MCF 10A (cell line): ENCODE measurements around the gene BLM. TPM values are rescaled to one million over a fixed set of nuclear protein-coding genes. Genes with fewer than 3 reads are reported as not detected.
"Not testable (repeated sequence)": the region's sequence is repeated elsewhere in the genome, so short reads cannot be mapped to it uniquely, and the experiment has no call there.

Source experiments
- BruUV-seq: library from RNA; stranded (reverse); fragments of 400-500 nt; replicated peaks from 2 replicates; lab custom pipeline; 2021; lab: Mats Ljungman, UMichigan
- CTCF ChIA-PET: fragments of 300-600 bp; sonication (Branson Sonifier 250); formaldehyde crosslinking; extraction: SDS; loops from one replicate; lab custom pipeline; 2021; ENCODE audit warnings: antibody characterized with exemption, inconsistent platforms; lab: Yijun Ruan, JAX
- POLR2A ChIA-PET: fragments of 300-600, 350-650 bp; sonication (Branson Sonifier 250); formaldehyde crosslinking; extraction: SDS; loops from one replicate; lab custom pipeline; 2020; ENCODE audit warnings: antibody characterized with exemption, inconsistent platforms; lab: Yijun Ruan, JAX
- DNase-seq: peaks from one replicate; pipeline ENCODE4 v3.0.0-alpha.2; 2018; ENCODE audit not compliant: unreplicated experiment
- H3K27ac Mint-ChIP-seq: one replicate; pipeline ENCODE4 v1.8.0; 2022; ENCODE audit warnings: mild to moderate bottlenecking, low read depth, mixed read lengths; ENCODE audit not compliant: unreplicated experiment
- H3K27me3 Mint-ChIP-seq: one replicate; pipeline ENCODE4 v1.8.0; 2022; ENCODE audit warnings: mixed read lengths; ENCODE audit not compliant: insufficient read depth, unreplicated experiment
- H3K36me3 Mint-ChIP-seq: one replicate; pipeline ENCODE4 v1.8.0; 2022; ENCODE audit warnings: mild to moderate bottlenecking, moderate library complexity, mixed read lengths; ENCODE audit not compliant: insufficient read depth, unreplicated experiment
- H3K4me1 Mint-ChIP-seq: one replicate; pipeline ENCODE4 v1.8.0; 2022; ENCODE audit warnings: mixed read lengths; ENCODE audit not compliant: insufficient read depth, unreplicated experiment
- H3K4me3 Mint-ChIP-seq: one replicate; pipeline ENCODE4 v1.8.0; 2022; ENCODE audit warnings: mild to moderate bottlenecking, moderate library complexity, mixed read lengths; ENCODE audit not compliant: unreplicated experiment
- H3K9me3 Mint-ChIP-seq: one replicate; pipeline ENCODE4 v1.8.0; 2022; ENCODE audit warnings: mixed read lengths; ENCODE audit not compliant: unreplicated experiment
- CTCF ChIP-seq: fragments of 200-600 bp; IDR thresholded peaks from one replicate; pipeline ENCODE4 v1.8.0; 2022; ENCODE audit warnings: antibody characterized with exemption, mild to moderate bottlenecking; ENCODE audit not compliant: unreplicated experiment
- intact Hi-C: fragments of 100-400 bp; cut with micrococcal nuclease; formaldehyde crosslinking; loops from 2 replicates; pipeline ENCODE4 v1.14.1; 2022
- total RNA-seq: library from RNA; stranded (reverse); gene quantifications from 2 replicates; pipeline ENCODE4 v1.2.3, GENCODE V29; 2022

BLM gene
- total RNA-seq, 1 experiment from 2014 or later, result 5.2 TPM

- H3K27ac Mint-ChIP-seq, POLR2A ChIA-PET, H3K9me3 Mint-ChIP-seq, H3K4me3 Mint-ChIP-seq, DNase-seq, H3K27me3 Mint-ChIP-seq, H3K36me3 Mint-ChIP-seq, BruUV-seq, intact Hi-C loops, H3K4me1 Mint-ChIP-seq: not testable (repeated sequence)
- CTCF ChIA-PET, result interaction anchor here (0.9 kb wide), 1 partner anchor 107 kb away, joined by 3 read pairs; no protein-coding TSS in a partner anchor
Observed at GRCh38 chr15:90826206-90826885, 109.2 kb downstream of the BLM start.

DNA sequence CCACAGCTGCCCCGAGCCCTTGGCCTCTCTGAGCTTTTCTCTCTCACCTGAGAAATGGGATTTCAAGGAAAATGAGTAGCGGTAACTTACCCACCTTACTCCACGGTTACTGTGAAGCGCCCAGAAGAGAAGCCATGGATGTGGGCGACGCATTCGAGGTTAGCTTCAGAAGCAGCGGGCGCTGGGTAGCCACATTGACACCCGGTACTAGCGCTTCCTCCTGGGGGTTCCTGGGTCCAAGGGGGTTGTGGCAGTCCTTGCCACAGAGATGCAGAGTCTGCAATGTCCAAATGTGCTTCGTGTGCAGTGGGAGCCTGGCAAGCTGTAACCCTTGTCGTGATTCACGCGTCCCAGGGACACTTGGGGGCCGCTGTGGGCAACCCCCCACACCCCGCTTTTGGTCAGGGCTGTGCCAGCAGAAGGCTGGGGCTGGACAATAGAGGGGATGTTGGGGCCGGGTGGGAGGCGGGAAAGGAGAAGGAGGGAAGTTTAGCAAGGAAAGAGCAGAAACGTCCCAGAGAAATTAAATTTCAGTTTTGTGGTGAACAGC is 109.8 kb downstream of the BLM start:
- no peaks in the 10 kb centered on the region for H3K9me3 Mint-ChIP-seq
- CTCF ChIA-PET, result interaction anchor here (0.6 to 0.7 kb wide), 3 partner anchors 88 to 1087 kb away, joined by 3 read pairs; no protein-coding TSS in a partner anchor
- intact Hi-C loops, result no loop called here
- no TSS peak for BruUV-seq
- no peaks in the 10 kb centered on the region for H3K27me3 Mint-ChIP-seq
- no peaks in the 10 kb centered on the region for H3K4me1 Mint-ChIP-seq
- H3K4me3 Mint-ChIP-seq, result no peak overlapping the region
- no peak for DNase-seq
- POLR2A ChIA-PET, result no interaction called here
- H3K36me3 Mint-ChIP-seq, result no peaks in the 10 kb centered on the region
- no peak overlapping the region for H3K27ac Mint-ChIP-seq
- TF ChIP-seq CTCF, result no peak

DNA sequence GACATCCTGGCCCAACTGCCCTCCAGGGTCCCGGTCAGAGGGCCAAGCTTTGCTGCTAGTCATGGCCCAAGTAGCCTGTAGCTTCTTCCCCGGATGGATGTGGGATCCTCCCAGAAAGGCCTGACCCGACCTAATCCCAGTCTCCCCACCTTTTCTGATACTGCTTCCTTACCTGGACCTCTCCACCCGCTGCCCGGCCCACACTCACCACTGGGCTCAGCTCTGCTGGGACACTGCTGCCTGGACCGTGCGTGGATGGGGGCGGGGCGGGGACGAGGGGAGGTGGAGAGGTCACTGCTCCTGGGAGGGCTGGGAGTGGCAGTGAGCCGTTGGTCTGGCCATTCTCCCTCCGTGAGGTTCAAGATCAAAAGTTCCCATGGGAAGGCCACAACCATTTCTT is 111.0 kb downstream of the BLM start:
- H3K27me3 Mint-ChIP-seq, result no peaks in the 10 kb centered on the region
- TF ChIP-seq CTCF, result no peak
- BruUV-seq, result no TSS peak
- H3K4me3 Mint-ChIP-seq, result no peak overlapping the region
- ChIA-PET POLR2A (no interaction called here), CTCF (no interaction called here)
- no peaks in the 10 kb centered on the region for H3K36me3 Mint-ChIP-seq
- no peaks in the 10 kb centered on the region for H3K9me3 Mint-ChIP-seq
- no peak for DNase-seq
- intact Hi-C loops, result no loop called here
- no peaks in the 10 kb centered on the region for H3K4me1 Mint-ChIP-seq
- no peak overlapping the region for H3K27ac Mint-ChIP-seq

- Mint-ChIP-seq H3K9me3 (no peaks in the 10 kb centered on the region), H3K4me1 (no peaks in the 10 kb centered on the region), H3K36me3 (no peaks in the 10 kb centered on the region), H3K27ac (no peak overlapping the region), H3K27me3 (no peaks in the 10 kb centered on the region), H3K4me3 (no peak overlapping the region)
- DNase-seq, result no peak
- no TSS peak for BruUV-seq
- intact Hi-C loops, result no loop called here
- no peak for TF ChIP-seq CTCF
- POLR2A ChIA-PET, result no interaction called here
- CTCF ChIA-PET, result no interaction called here
Observed at GRCh38 chr15:90829126-90829525, 112.0 kb downstream of the BLM start.
